HEK293 (cell line): ENCODE measurements around the gene SLC40A1.

Source experiments
- CTCF ChIA-PET: fragments of 350-600 bp; formaldehyde crosslinking; extraction: SDS; loops from one replicate; lab custom pipeline; 2021; ENCODE audit warnings: antibody characterized with exemption; lab: Yijun Ruan, JAX
- POLR2A ChIA-PET: fragments of 300-600 bp; formaldehyde crosslinking; extraction: SDS; loops from one replicate; lab custom pipeline; 2020; ENCODE audit warnings: antibody characterized with exemption, inconsistent platforms; lab: Yijun Ruan, JAX
- H3K27ac ChIP-seq: fragments of 200-500 bp; sonication (Bioruptor generic); 2 replicates; pipeline ENCODE4 v1.5.1; 2014; ENCODE audit warnings: low read depth, low read length, control low read depth, inconsistent platforms; ENCODE audit errors: extremely low read depth
- H3K36me3 ChIP-seq, 2 experiments: fragments of 200-500 bp in 1 of 2; sonication (Bioruptor generic) in 1 of 2; 1 replicate in 1 of 2; 2 replicates in 1 of 2; pipeline ENCODE4 v1.5.1; 2014 to 2017; ENCODE audit warnings: inconsistent platforms in 2 of 2, low read length in 2 of 2; ENCODE audit not compliant: control insufficient read depth in 2 of 2, insufficient read depth in 1 of 2
- H3K4me1 ChIP-seq: fragments of 200-500 bp; sonication (Bioruptor generic); 2 replicates; pipeline ENCODE4 v1.5.1; 2014; ENCODE audit warnings: mild to moderate bottlenecking, low read length, inconsistent platforms; ENCODE audit not compliant: control insufficient read depth, insufficient read depth
- H3K4me3 ChIP-seq: 2 replicates; pipeline ENCODE4 v1.5.1; 2011; ENCODE audit warnings: low read depth, mild to moderate bottlenecking, control low read depth, low read length, moderate library complexity
- H3K9me3 ChIP-seq: fragments of 200-500 bp; sonication (Bioruptor generic); 2 replicates; pipeline ENCODE4 v1.5.1; 2014; ENCODE audit warnings: low read depth, low read length, inconsistent platforms; ENCODE audit not compliant: control insufficient read depth, insufficient read depth
- GFI1B ChIP-seq: fragments of 450-650 bp; formaldehyde crosslinking; IDR thresholded peaks from 2 replicates; pipeline ENCODE4 v1.5.1; 2016; ENCODE audit warnings: missing biosample characterization, missing genetic modification characterization
- MYNN ChIP-seq: fragments of 450-650 bp; formaldehyde crosslinking; IDR thresholded peaks from 2 replicates; pipeline ENCODE4 v1.5.1; 2016; ENCODE audit warnings: missing biosample characterization, missing genetic modification characterization, borderline replicate concordance
- YY2 ChIP-seq: fragments of 450-650 bp; formaldehyde crosslinking; IDR thresholded peaks from 2 replicates; pipeline ENCODE4 v1.5.1; 2016; ENCODE audit warnings: missing biosample characterization, missing genetic modification characterization
- ZBTB21 ChIP-seq: fragments of 450-650 bp; formaldehyde crosslinking; IDR thresholded peaks from 2 replicates; pipeline ENCODE4 v1.5.1; 2017; ENCODE audit warnings: missing biosample characterization, missing genetic modification characterization
- ZNF140 ChIP-seq: fragments of 450-650 bp; formaldehyde crosslinking; IDR thresholded peaks from 2 replicates; pipeline ENCODE4 v1.5.1; 2016; ENCODE audit warnings: missing biosample characterization, missing genetic modification characterization
- ZNF16 ChIP-seq: fragments of 450-650 bp; formaldehyde crosslinking; IDR thresholded peaks from 2 replicates; pipeline ENCODE4 v1.5.1; 2016; ENCODE audit warnings: low read depth, missing biosample characterization, missing genetic modification characterization
- ZNF341 ChIP-seq: fragments of 450-650 bp; formaldehyde crosslinking; IDR thresholded peaks from 2 replicates; pipeline ENCODE4; 2016; ENCODE audit warnings: low read depth, missing biosample characterization, missing genetic modification characterization
- ZNF521 ChIP-seq: fragments of 450-650 bp; formaldehyde crosslinking; IDR thresholded peaks from 2 replicates; pipeline ENCODE4 v1.5.1; 2017; ENCODE audit warnings: missing biosample characterization, mild to moderate bottlenecking, missing genetic modification characterization
- ZNF768 ChIP-seq: fragments of 450-650 bp; formaldehyde crosslinking; IDR thresholded peaks from 2 replicates; pipeline ENCODE4 v1.5.1; 2018; ENCODE audit warnings: missing biosample characterization, mild to moderate bottlenecking, missing genetic modification characterization
- ZNF776 ChIP-seq: fragments of 450-650 bp; formaldehyde crosslinking; IDR thresholded peaks from 2 replicates; pipeline ENCODE4 v1.5.0; 2017; ENCODE audit warnings: missing biosample characterization, missing genetic modification characterization, borderline replicate concordance
- TF ChIP-seq, protein P1 (sequence below): fragments of 450-650 bp; formaldehyde crosslinking; IDR thresholded peaks from 2 replicates; pipeline ENCODE4 v1.5.0; 2017; ENCODE audit warnings: missing biosample characterization, missing genetic modification characterization, borderline replicate concordance
- TF ChIP-seq, protein P2 (sequence below): fragments of 450-650 bp; formaldehyde crosslinking; IDR thresholded peaks from 2 replicates; pipeline ENCODE4 v1.5.1; 2016; ENCODE audit warnings: missing biosample characterization, missing genetic modification characterization, low read depth
- TF ChIP-seq, protein P3 (sequence below): fragments of 450-650 bp; formaldehyde crosslinking; IDR thresholded peaks from 2 replicates; pipeline ENCODE4 v1.5.1; 2016; ENCODE audit warnings: missing biosample characterization, missing genetic modification characterization
- TF ChIP-seq, protein P4 (sequence below): fragments of 450-650 bp; formaldehyde crosslinking; conservative IDR thresholded peaks from 2 replicates; pipeline ENCODE4 v1.5.1; 2016; ENCODE audit warnings: low read depth, missing biosample characterization, missing genetic modification characterization

The SLC40A1 gene

DNA sequence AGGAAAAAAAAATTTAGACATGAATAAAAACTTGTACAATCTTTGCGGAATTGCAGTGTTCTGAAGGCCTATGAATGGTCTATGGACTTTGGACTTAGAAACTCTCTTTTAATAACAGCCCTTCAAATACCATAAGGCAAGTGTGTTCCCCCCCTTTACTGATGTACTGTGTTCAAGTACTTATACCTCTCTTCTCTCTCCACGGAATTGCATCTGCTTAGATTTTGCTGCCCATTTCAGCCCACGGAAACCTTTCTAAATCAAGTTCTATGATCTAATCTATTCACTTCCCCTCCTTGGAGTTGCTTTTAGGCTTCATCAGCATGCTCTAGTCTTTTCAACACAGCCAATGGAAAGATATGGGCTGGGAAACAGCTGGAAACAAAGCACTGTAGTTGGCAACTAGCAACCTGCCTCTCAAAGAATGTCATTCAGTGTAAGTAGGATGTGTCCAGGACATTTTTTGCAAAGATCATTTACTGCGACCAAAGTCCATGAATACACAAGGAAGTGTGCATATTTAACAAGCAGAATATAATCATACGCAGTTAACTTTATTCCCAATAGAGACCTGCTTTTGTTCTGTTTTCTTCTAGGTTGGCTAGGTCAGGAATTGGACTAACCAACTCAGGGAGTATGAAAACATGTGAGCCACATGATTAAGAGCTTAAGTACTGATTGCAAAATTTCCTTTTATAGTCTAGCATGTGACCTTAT, 58.0 kb downstream of the SLC40A1 start:
- TF ChIP-seq, protein P1, sequence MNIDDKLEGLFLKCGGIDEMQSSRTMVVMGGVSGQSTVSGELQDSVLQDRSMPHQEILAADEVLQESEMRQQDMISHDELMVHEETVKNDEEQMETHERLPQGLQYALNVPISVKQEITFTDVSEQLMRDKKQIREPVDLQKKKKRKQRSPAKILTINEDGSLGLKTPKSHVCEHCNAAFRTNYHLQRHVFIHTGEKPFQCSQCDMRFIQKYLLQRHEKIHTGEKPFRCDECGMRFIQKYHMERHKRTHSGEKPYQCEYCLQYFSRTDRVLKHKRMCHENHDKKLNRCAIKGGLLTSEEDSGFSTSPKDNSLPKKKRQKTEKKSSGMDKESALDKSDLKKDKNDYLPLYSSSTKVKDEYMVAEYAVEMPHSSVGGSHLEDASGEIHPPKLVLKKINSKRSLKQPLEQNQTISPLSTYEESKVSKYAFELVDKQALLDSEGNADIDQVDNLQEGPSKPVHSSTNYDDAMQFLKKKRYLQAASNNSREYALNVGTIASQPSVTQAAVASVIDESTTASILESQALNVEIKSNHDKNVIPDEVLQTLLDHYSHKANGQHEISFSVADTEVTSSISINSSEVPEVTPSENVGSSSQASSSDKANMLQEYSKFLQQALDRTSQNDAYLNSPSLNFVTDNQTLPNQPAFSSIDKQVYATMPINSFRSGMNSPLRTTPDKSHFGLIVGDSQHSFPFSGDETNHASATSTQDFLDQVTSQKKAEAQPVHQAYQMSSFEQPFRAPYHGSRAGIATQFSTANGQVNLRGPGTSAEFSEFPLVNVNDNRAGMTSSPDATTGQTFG (tag by site-specific recombination), result no peak
- TF ChIP-seq ZBTB21 (tag by site-specific recombination) (no peak), YY2 (tag by site-specific recombination) (no peak), ZNF16 (tag by site-specific recombination) (no peak)
- TF ChIP-seq, protein P2, sequence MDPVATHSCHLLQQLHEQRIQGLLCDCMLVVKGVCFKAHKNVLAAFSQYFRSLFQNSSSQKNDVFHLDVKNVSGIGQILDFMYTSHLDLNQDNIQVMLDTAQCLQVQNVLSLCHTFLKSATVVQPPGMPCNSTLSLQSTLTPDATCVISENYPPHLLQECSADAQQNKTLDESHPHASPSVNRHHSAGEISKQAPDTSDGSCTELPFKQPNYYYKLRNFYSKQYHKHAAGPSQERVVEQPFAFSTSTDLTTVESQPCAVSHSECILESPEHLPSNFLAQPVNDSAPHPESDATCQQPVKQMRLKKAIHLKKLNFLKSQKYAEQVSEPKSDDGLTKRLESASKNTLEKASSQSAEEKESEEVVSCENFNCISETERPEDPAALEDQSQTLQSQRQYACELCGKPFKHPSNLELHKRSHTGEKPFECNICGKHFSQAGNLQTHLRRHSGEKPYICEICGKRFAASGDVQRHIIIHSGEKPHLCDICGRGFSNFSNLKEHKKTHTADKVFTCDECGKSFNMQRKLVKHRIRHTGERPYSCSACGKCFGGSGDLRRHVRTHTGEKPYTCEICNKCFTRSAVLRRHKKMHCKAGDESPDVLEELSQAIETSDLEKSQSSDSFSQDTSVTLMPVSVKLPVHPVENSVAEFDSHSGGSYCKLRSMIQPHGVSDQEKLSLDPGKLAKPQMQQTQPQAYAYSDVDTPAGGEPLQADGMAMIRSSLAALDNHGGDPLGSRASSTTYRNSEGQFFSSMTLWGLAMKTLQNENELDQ (tag by site-specific recombination), result no peak
- Histone ChIP-seq H3K9me3 (no peaks in the 10 kb centered on the region), H3K4me1 (no peaks in the 10 kb centered on the region; the same call in 1 of the 2 replicates), H3K36me3 (no peaks in the 10 kb centered on the region), H3K4me3 (no peak overlapping the region), H3K27ac (no peak overlapping the region)
- CTCF ChIA-PET, result no interaction called here
- POLR2A ChIA-PET, result interaction anchor here (0.6 kb wide), 1 partner anchor 105 kb away, joined by 4 read pairs; no protein-coding TSS in a partner anchor

DNA sequence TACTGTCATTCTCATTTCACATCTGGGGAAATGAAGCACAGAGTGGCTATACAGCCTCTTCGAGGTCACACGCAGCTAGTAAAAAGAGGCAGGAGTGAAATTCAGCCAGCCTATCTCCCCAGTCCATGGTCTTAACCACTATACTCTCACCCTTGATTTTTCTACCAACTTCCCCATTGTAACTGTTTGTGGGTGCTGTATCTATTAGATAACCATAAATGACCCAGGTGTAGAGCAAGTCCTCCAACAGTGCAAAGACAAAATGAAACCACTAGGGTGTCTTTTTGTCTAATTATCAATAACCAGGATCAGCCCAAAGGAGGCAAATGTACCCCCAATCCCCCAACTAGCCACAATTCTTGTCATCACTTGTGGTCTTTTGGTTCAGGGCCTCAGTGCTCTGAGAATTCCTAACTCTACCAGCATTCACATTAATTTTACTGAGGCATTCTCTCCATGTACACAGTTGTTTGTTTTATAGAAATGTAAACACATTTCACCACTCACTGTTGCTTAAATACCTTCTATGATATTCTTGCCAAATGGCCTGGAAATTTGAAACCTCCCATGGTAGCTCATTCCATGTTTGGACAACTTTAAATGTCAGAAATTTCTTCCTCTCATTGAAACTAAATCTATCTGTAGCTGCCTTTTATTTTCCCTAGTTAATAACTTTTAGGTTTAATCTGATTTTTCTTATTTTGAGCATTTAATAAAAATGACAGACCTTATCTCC, 58.7 kb downstream of the SLC40A1 start:
- no peaks in the 10 kb centered on the region; the same call in 1 of the 2 replicates for H3K4me1 ChIP-seq
- no peak overlapping the region for H3K4me3 ChIP-seq
- ChIA-PET POLR2A (interaction anchor here (0.6 kb wide), 1 partner anchor 105 kb away, joined by 4 read pairs; no protein-coding TSS in a partner anchor), CTCF (no interaction called here)
- no peak overlapping the region for H3K27ac ChIP-seq
- no peak for TF ChIP-seq ZNF521 (tag by site-specific recombination)
- TF ChIP-seq ZNF768, result no peak
- TF ChIP-seq MYNN (tag by site-specific recombination), result no peak
- TF ChIP-seq ZNF776 (tag by site-specific recombination), result no peak
- TF ChIP-seq, protein P3, sequence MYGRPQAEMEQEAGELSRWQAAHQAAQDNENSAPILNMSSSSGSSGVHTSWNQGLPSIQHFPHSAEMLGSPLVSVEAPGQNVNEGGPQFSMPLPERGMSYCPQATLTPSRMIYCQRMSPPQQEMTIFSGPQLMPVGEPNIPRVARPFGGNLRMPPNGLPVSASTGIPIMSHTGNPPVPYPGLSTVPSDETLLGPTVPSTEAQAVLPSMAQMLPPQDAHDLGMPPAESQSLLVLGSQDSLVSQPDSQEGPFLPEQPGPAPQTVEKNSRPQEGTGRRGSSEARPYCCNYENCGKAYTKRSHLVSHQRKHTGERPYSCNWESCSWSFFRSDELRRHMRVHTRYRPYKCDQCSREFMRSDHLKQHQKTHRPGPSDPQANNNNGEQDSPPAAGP (tag by site-specific recombination), result no peak
- TF ChIP-seq, protein P2 (tag by site-specific recombination), result no peak
- TF ChIP-seq GFI1B (tag by site-specific recombination), result no peak
- TF ChIP-seq, protein P4, sequence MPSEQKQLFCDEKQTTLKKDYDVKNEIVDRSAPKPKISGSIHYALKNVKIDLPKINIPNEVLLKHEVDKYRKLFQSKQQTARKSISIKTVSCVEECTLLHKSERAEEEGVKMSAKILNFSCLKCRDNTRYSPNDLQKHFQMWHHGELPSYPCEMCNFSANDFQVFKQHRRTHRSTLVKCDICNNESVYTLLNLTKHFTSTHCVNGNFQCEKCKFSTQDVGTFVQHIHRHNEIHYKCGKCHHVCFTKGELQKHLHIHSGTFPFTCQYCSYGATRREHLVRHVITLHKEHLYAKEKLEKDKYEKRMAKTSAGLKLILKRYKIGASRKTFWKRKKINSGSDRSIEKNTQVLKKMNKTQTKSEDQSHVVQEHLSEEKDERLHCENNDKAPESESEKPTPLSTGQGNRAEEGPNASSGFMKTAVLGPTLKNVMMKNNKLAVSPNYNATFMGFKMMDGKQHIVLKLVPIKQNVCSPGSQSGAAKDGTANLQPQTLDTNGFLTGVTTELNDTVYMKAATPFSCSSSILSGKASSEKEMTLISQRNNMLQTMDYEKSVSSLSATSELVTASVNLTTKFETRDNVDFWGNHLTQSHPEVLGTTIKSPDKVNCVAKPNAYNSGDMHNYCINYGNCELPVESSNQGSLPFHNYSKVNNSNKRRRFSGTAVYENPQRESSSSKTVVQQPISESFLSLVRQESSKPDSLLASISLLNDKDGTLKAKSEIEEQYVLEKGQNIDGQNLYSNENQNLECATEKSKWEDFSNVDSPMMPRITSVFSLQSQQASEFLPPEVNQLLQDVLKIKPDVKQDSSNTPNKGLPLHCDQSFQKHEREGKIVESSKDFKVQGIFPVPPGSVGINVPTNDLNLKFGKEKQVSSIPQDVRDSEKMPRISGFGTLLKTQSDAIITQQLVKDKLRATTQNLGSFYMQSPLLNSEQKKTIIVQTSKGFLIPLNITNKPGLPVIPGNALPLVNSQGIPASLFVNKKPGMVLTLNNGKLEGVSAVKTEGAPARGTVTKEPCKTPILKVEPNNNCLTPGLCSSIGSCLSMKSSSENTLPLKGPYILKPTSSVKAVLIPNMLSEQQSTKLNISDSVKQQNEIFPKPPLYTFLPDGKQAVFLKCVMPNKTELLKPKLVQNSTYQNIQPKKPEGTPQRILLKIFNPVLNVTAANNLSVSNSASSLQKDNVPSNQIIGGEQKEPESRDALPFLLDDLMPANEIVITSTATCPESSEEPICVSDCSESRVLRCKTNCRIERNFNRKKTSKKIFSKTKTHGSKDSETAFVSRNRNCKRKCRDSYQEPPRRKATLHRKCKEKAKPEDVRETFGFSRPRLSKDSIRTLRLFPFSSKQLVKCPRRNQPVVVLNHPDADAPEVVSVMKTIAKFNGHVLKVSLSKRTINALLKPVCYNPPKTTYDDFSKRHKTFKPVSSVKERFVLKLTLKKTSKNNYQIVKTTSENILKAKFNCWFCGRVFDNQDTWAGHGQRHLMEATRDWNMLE (tag by site-specific recombination), result no peak
- no peak for TF ChIP-seq ZNF140 (tag by site-specific recombination)
- TF ChIP-seq ZNF341 (tag by site-specific recombination), result no peak
- H3K36me3 ChIP-seq, result no peaks in the 10 kb centered on the region
- no peaks in the 10 kb centered on the region for H3K9me3 ChIP-seq
